ENCODE results near the gene PPHLN1.

Gene PPHLN1

DNA sequence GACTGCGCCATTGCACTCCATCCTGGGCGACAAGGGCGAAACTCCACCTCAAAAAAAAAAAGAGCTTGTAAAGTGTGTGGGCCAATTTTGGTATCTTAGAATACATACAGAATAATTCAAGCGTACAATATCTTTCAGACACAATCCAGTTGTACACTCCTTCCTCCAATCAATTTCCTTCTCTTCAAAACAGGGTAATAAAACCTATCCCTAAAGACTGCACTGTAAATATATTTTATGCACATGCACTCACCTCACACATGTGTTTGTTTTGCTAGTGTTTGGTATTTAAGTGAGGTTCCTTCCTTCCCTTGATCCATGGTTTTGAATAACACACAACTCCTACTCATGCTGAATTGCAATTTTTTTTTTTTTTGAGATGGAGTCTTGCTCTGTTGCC, 137.7 kb downstream of the PPHLN1 start:
- DNase-seq (ENCODE audit: extremely low spot score): no peak
- CTCF ChIA-PET: no interaction called here
- TF ChIP-seq ELF4 (IDR thresholded peaks at IDR 0.05) (no peak), ZNF384 (IDR thresholded peaks at IDR 0.05) (no peak)
- POLR2A ChIA-PET: no interaction called here

DNA sequence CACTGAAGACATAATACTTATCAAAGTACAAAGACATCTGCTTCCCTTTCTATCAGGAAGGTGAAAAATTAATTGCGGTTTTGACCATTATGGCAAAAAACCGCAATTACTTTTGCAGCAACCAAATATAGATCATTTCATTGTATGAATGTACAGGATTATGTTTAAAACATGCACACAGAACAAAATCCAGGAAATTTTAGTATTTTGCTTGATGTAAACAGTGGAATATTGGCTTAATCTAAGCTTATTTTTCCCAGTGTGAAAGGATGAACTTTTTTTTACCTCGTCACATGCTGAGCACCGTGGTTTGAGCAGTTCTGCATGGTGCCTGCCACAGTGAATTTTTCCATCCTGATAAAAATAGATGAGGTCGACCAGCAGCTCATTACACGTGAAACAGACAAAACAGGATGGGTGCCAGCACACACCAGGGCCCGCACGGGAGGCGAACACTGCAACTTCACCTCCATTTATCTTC, 142.4 kb downstream of the PPHLN1 start:
- no peak for DNase-seq (ENCODE audit: extremely low spot score)
- CTCF ChIA-PET: no interaction called here
- TF ChIP-seq BHLHE40 (IDR thresholded peaks at IDR 0.05; ENCODE audit: borderline replicate concordance) (no peak), HDGF (IDR thresholded peaks at IDR 0.05; ENCODE audit: borderline replicate concordance) (no peak), TARDBP (IDR thresholded peaks at IDR 0.05) (no peak), ARNT (IDR thresholded peaks at IDR 0.05) (no peak), NFRKB (IDR thresholded peaks at IDR 0.05) (no peak), ELF4 (IDR thresholded peaks at IDR 0.05) (no peak), SP1 (IDR thresholded peaks at IDR 0.05) (no peak), ZNF384 (IDR thresholded peaks at IDR 0.05) (no peak), LEF1 (IDR thresholded peaks at IDR 0.05; ENCODE audit: borderline replicate concordance) (no peak), FOXK2 (IDR thresholded peaks at IDR 0.05) (no peak), L3MBTL2 (conservative IDR thresholded peaks at IDR 0.05) (no peak), FOXA1 (IDR thresholded peaks at IDR 0.05) (no peak)
- TF ChIP-seq, protein P1, sequence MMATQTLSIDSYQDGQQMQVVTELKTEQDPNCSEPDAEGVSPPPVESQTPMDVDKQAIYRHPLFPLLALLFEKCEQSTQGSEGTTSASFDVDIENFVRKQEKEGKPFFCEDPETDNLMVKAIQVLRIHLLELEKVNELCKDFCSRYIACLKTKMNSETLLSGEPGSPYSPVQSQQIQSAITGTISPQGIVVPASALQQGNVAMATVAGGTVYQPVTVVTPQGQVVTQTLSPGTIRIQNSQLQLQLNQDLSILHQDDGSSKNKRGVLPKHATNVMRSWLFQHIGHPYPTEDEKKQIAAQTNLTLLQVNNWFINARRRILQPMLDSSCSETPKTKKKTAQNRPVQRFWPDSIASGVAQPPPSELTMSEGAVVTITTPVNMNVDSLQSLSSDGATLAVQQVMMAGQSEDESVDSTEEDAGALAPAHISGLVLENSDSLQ (IDR thresholded peaks at IDR 0.05): no peak
- POLR2A ChIA-PET: no interaction called here

DNA sequence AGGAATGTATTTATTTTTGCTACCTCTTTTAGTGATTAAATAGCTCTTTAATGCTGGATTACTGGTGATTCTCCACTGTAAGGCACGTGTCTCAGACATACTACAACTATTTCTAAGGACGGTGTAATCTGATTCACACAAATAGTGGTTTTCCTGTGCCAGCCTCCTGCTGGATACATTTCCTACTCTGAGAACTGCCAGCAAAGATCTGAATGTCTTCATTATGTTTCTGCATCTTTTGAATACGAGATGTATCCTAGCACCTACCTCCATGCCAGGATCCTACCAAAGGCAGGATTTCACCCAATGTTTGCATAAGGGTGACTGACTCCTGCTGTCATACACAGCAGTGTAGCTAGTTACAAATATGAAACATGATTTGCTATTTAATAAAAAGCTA, 143.0 kb downstream of the PPHLN1 start:
- no peak for DNase-seq (ENCODE audit: extremely low spot score)
- ChIA-PET CTCF (no interaction called here), POLR2A (no interaction called here)
- TF ChIP-seq TARDBP (IDR thresholded peaks at IDR 0.05) (no peak), ELF4 (IDR thresholded peaks at IDR 0.05) (no peak), L3MBTL2 (conservative IDR thresholded peaks at IDR 0.05) (no peak), FOXM1 (IDR thresholded peaks at IDR 0.05; ENCODE audit: borderline replicate concordance) (no peak), FOXA1 (IDR thresholded peaks at IDR 0.05) (no peak), ARNT (IDR thresholded peaks at IDR 0.05) (no peak), BHLHE40 (IDR thresholded peaks at IDR 0.05; ENCODE audit: borderline replicate concordance) (no peak), FOXK2 (IDR thresholded peaks at IDR 0.05) (no peak), LEF1 (IDR thresholded peaks at IDR 0.05; ENCODE audit: borderline replicate concordance) (no peak), HDGF (IDR thresholded peaks at IDR 0.05; ENCODE audit: borderline replicate concordance) (no peak), SP1 (IDR thresholded peaks at IDR 0.05) (no peak), NFRKB (IDR thresholded peaks at IDR 0.05) (no peak), ZNF384 (IDR thresholded peaks at IDR 0.05) (no peak), CTBP1 (IDR thresholded peaks at IDR 0.05; ENCODE audit: borderline replicate concordance) (no peak)
- TF ChIP-seq, protein P1 (IDR thresholded peaks at IDR 0.05): no peak

DNA sequence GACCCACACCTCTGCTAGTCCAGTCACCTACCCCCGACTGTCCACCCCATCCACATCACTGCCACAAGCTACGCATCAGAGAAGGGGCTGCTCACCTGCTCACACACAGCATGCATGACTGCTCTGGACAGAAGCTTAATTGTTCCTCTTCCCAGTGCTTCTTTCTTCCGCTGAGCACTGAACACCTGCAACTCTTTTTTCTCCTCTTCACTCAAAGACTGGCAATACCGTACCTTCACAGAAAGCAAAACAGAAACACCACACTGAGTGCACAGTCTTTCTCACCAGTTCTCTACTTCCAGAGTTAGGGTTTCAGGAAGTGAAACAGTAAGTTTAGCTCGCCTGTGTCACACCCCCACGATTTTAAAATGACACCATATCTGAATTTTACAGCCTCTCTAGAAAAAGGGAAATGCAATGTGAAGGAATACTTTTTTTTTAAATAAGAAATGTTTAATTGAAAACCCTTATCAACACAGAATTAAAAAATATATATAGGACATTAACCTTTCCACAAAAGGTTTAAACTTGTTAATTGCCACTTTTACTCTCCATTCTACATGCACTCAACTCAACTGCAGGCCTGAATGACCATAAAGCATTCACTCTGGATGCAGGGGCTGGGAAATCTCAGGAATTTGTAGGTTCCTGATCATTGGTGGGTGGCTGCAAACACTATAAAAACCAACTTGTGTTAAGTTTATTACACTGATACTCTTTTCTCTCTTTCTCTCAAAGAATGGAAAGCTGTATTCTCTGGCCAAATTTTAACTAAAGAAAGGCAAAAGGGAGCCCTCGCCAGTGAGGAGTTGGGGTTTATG, 143.6 kb downstream of the PPHLN1 start:
- ChIA-PET POLR2A (no interaction called here), CTCF (no interaction called here)
- TF ChIP-seq ZNF384 (IDR thresholded peaks at IDR 0.05): no peak
- no peak for TF ChIP-seq TARDBP (IDR thresholded peaks at IDR 0.05)
- TF ChIP-seq NFRKB (IDR thresholded peaks at IDR 0.05): no peak
- no peak for TF ChIP-seq ARNT (IDR thresholded peaks at IDR 0.05)
- no peak for TF ChIP-seq ELF4 (IDR thresholded peaks at IDR 0.05)
- no peak for TF ChIP-seq SP1 (IDR thresholded peaks at IDR 0.05)
- TF ChIP-seq FOXK2 (IDR thresholded peaks at IDR 0.05): no peak
- TF ChIP-seq FOXA1 (IDR thresholded peaks at IDR 0.05): no peak
- TF ChIP-seq, protein P1 (IDR thresholded peaks at IDR 0.05): no peak
- no peak for TF ChIP-seq SUZ12 (IDR thresholded peaks at IDR 0.05)
- no peak for TF ChIP-seq L3MBTL2 (conservative IDR thresholded peaks at IDR 0.05)
- TF ChIP-seq BHLHE40 (IDR thresholded peaks at IDR 0.05; ENCODE audit: borderline replicate concordance): no peak
- no peak for TF ChIP-seq HDGF (IDR thresholded peaks at IDR 0.05; ENCODE audit: borderline replicate concordance)
- no peak for TF ChIP-seq CTBP1 (IDR thresholded peaks at IDR 0.05; ENCODE audit: borderline replicate concordance)
- TF ChIP-seq FOXM1 (IDR thresholded peaks at IDR 0.05; ENCODE audit: borderline replicate concordance): no peak
- DNase-seq (ENCODE audit: extremely low spot score): no peak

DNA sequence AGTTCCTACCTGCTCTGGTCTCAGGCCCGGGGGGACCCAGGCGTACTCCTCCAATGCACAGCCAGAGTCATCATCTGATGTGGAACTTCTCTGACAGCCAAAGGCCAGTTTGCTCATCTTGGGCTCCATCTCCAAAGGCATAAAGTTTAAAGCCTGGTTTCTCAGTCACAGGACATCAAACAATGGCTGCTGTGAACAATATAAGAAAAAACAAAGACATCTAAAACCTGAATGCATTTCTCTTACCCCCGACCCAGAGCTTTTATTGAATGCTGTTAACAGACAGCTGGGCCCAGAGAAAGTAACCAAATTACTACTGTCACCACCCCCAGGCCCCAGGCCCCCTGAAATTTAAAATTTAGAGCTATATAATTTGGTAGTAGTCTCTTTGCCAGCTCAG, 146.4 kb downstream of the PPHLN1 start:
- no peak for TF ChIP-seq L3MBTL2 (conservative IDR thresholded peaks at IDR 0.05)
- no peak for TF ChIP-seq TARDBP (IDR thresholded peaks at IDR 0.05)
- no peak for TF ChIP-seq ZNF384 (IDR thresholded peaks at IDR 0.05)
- TF ChIP-seq ELF4 (IDR thresholded peaks at IDR 0.05): no peak
- no peak for TF ChIP-seq CTBP1 (IDR thresholded peaks at IDR 0.05; ENCODE audit: borderline replicate concordance)
- no peak for TF ChIP-seq NFRKB (IDR thresholded peaks at IDR 0.05)
- no peak for TF ChIP-seq BHLHE40 (IDR thresholded peaks at IDR 0.05; ENCODE audit: borderline replicate concordance)
- no peak for TF ChIP-seq LEF1 (IDR thresholded peaks at IDR 0.05; ENCODE audit: borderline replicate concordance)
- no peak for TF ChIP-seq HDGF (IDR thresholded peaks at IDR 0.05; ENCODE audit: borderline replicate concordance)
- TF ChIP-seq SUZ12 (IDR thresholded peaks at IDR 0.05): no peak
- TF ChIP-seq, protein P1 (IDR thresholded peaks at IDR 0.05): no peak
- no peak for TF ChIP-seq ARNT (IDR thresholded peaks at IDR 0.05)
- TF ChIP-seq FOXM1 (IDR thresholded peaks at IDR 0.05; ENCODE audit: borderline replicate concordance): no peak
- TF ChIP-seq FOXK2 (IDR thresholded peaks at IDR 0.05): no peak
- POLR2A ChIA-PET: no interaction called here
- DNase-seq (ENCODE audit: extremely low spot score): no peak
- CTCF ChIA-PET: interaction anchor here (1.3 kb wide), 1 partner anchor 10 kb away, joined by 5 read pairs; no protein-coding TSS in a partner anchor
